SU-DHL-6 (cell line): ENCODE measurements around the gene KIF3C.
"Not testable (repeated sequence)": the region's sequence is repeated elsewhere in the genome, so short reads cannot be mapped to it uniquely, and the experiment has no call there.

Experiments used
- H2AFZ ChIP-seq: fragments of 200-600 bp; sonication (generic); 2 replicates; pipeline ENCODE4 v1.6.1; 2014; ENCODE audit warnings: low read depth, mild to moderate bottlenecking, moderate library complexity, mixed read lengths, antibody characterized with exemption, low read length; ENCODE audit not compliant: severe bottlenecking
- H3F3A ChIP-seq: fragments of 200-600 bp; shearing (Covaris generic); 2 replicates; pipeline ENCODE4 v1.6.0; 2016; ENCODE audit warnings: antibody characterized with exemption, mild to moderate bottlenecking; ENCODE audit not compliant: insufficient read depth
- H3K27ac ChIP-seq: fragments of 200-600 bp; sonication (generic); 2 replicates; pipeline ENCODE4 v1.5.1; 2016; ENCODE audit warnings: low read depth, mild to moderate bottlenecking, low read length, moderate library complexity, mixed read lengths
- H3K27me3 ChIP-seq: fragments of 200-600 bp; sonication (generic), shearing (Covaris generic); 2 replicates; pipeline ENCODE4 v1.6.0; 2014; ENCODE audit warnings: mild to moderate bottlenecking, low read length
- H3K36me3 ChIP-seq: fragments of 200-600 bp; sonication (generic); 2 replicates; pipeline ENCODE4 v1.6.1; 2014; ENCODE audit warnings: mild to moderate bottlenecking, low read length, mixed read lengths
- H3K4me2 ChIP-seq: fragments of 300-600, 200-600 bp; shearing (Covaris generic), sonication (generic); 2 replicates; pipeline ENCODE4 v1.6.0; 2014; ENCODE audit warnings: low read length, low read depth, mild to moderate bottlenecking; ENCODE audit not compliant: poor library complexity, severe bottlenecking
- H3K4me3 ChIP-seq: fragments of 200-600 bp; sonication (generic); 2 replicates; pipeline ENCODE4 v1.5.1; 2014; ENCODE audit warnings: antibody characterized with exemption, low read length, mild to moderate bottlenecking, mixed read lengths; ENCODE audit not compliant: insufficient read depth, poor library complexity, severe bottlenecking
- H3K79me2 ChIP-seq: fragments of 200-600 bp; sonication (generic); 2 replicates; pipeline ENCODE4 v1.6.1; 2014; ENCODE audit warnings: mild to moderate bottlenecking, low read length, moderate library complexity; ENCODE audit not compliant: insufficient read depth
- H3K9ac ChIP-seq: fragments of 200-600 bp; sonication (generic); 2 replicates; pipeline ENCODE4 v1.7.0; 2014; ENCODE audit warnings: mild to moderate bottlenecking, low read length
- H3K9me2 ChIP-seq: fragments of 200-600 bp; sonication (generic); replicated peaks from 2 replicates; pipeline ENCODE4 v1.6.1; 2014; ENCODE audit warnings: low read length; ENCODE audit not compliant: insufficient read depth
- H3K9me3 ChIP-seq: fragments of 200-600 bp; sonication (generic); 2 replicates; pipeline ENCODE4 v1.6.1; 2014; ENCODE audit warnings: low read length, mixed read lengths; ENCODE audit not compliant: insufficient read depth
- H4K20me1 ChIP-seq: fragments of 200-600 bp; sonication (generic); 2 replicates; pipeline ENCODE4 v1.6.1; 2014; ENCODE audit warnings: low read depth, mild to moderate bottlenecking, antibody characterized with exemption, low read length, moderate library complexity, mixed read lengths
- EZH2phosphoT487 ChIP-seq: fragments of 200-600 bp; sonication (generic), shearing (Covaris generic); conservative IDR thresholded peaks from 2 replicates; pipeline ENCODE4 v1.6.1; 2018; ENCODE audit warnings: mild to moderate bottlenecking, antibody characterized with exemption, low read length, moderate library complexity, mixed read lengths
- TF ChIP-seq, protein P1 (sequence below): fragments of 200-600 bp; sonication (generic); IDR thresholded peaks from one replicate; pipeline ENCODE4 v1.5.1; 2017; ENCODE audit warnings: antibody characterized with exemption, mild to moderate bottlenecking, low read length, moderate library complexity; ENCODE audit not compliant: insufficient read depth, poor library complexity, severe bottlenecking

Gene KIF3C

DNA sequence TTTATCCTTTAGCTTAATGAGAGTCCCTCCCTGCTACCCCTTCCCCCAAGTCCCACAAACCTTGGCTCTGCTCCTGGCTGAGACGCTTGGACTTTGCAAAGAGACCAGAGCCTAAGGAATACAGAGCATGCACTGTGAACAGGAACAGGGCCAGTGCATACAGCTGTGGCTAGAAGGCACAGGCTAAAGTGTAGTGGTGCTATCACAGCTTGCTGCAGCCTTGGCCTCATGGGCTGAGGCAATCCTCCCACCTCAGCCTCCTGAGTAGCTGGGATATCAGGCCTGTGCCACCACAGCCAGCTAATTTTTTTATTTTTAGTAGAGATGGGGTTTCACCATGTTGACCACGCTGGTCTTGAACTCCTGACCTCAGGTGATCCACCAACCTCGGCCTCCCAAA is 64.5 kb downstream of the KIF3C start:
- Histone ChIP-seq H2AFZ (no peak overlapping the region), H3K27me3 (no peaks in the 10 kb centered on the region), H3K9ac (no peak overlapping the region), H3K9me3 (no peaks in the 10 kb centered on the region), H3K27ac (no peak overlapping the region), H3K9me2 (no peaks in the 10 kb centered on the region), H3K4me3 (no peak overlapping the region), H3K36me3 (no peaks in the 10 kb centered on the region), H3F3A (no peaks in the 10 kb centered on the region), H4K20me1 (no peaks in the 10 kb centered on the region), H3K79me2 (no peaks in the 10 kb centered on the region), H3K4me2 (no peak overlapping the region)
- TF ChIP-seq EZH2phosphoT487, result no peak
- TF ChIP-seq, protein P1, sequence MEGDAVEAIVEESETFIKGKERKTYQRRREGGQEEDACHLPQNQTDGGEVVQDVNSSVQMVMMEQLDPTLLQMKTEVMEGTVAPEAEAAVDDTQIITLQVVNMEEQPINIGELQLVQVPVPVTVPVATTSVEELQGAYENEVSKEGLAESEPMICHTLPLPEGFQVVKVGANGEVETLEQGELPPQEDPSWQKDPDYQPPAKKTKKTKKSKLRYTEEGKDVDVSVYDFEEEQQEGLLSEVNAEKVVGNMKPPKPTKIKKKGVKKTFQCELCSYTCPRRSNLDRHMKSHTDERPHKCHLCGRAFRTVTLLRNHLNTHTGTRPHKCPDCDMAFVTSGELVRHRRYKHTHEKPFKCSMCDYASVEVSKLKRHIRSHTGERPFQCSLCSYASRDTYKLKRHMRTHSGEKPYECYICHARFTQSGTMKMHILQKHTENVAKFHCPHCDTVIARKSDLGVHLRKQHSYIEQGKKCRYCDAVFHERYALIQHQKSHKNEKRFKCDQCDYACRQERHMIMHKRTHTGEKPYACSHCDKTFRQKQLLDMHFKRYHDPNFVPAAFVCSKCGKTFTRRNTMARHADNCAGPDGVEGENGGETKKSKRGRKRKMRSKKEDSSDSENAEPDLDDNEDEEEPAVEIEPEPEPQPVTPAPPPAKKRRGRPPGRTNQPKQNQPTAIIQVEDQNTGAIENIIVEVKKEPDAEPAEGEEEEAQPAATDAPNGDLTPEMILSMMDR, result no peak

DNA sequence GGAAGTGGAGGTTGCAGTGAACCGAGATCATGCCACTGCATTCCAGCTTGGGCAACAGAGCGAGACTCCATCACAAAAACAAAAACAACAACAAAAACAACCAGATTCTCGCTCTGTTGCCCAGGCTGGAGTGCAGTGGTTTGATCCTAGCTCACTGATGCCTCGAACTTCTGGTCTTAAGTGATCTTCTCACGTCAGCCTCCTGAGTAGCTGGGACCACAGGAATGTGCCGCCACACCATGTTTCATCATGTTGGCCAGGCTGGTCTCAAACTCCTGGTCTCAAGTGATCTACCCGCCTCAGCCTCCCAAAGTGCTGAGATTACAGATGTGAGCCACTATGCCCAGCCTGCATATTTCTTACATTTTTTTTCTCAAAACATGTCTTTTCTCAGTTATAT is 64.9 kb downstream of the KIF3C start:
- H3K9me2 ChIP-seq, H4K20me1 ChIP-seq, H2AFZ ChIP-seq, H3K4me3 ChIP-seq, H3K9me3 ChIP-seq, H3K9ac ChIP-seq, H3K79me2 ChIP-seq, H3K27ac ChIP-seq, H3F3A ChIP-seq, H3K4me2 ChIP-seq, H3K36me3 ChIP-seq, H3K27me3 ChIP-seq: not testable (repeated sequence)

DNA sequence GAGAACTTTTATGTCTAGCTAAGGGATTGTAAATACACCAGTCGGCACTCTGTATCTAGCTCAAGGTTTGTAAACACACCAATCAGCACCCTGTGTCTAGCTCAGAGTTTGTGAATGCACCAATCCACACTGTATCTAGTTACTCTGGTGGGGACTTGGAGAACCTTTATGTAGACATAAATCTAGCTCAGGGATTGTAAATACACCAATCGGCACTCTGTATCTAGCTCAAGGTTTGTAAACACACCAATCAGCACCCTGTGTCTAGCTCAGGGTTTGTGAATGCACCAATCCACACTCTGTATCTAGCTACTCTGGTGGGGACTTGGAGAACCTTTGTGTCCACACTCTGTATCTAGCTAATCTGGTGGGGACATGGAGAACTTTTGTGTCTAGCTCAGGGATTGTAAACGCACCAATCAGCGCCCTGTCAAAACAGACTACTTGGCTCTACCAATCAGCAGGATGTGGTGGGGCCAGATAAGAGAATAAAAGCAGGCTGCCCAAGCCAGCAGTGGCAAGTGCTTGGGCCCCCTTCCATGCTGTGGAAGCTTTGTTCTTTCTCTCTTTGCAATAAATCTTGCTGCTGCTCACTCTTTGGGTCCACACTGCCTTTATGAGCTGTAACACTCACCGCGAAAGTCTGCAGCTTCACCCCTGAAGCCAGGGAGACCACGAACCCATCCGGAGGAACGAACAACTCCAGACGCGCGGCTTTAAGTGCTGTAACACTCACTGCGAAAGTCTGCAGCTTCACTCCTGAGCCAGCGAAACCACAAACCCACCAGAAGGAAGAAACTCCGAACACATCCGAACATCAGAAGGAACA is 66.1 kb downstream of the KIF3C start:
- not testable (repeated sequence) for H2AFZ ChIP-seq, H3F3A ChIP-seq, H3K27ac ChIP-seq, H3K4me3 ChIP-seq, H3K79me2 ChIP-seq, H4K20me1 ChIP-seq, H3K9ac ChIP-seq, H3K9me2 ChIP-seq, H3K27me3 ChIP-seq, H3K9me3 ChIP-seq, H3K4me2 ChIP-seq, H3K36me3 ChIP-seq

DNA sequence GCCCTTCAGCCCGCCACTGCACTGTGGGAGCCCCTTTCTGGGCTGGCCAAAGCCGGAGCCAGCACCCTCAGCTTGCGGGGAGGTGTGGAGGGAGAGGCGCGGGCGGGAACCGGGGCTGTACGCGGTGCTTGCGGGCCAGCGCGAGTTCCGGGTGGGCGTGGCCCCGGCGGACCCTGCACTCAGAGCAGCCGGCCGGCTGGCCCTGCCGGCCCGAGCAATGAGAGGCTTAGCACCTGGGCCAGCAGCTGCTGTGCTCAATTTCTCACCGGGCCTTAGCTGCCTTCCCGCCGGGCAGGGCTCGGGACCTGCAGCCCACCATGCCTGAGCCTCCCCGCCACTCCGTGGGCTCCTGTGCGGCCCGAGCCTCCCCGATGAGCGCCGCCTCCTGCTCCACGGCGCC is 66.9 kb downstream of the KIF3C start:
- H3K79me2 ChIP-seq, H2AFZ ChIP-seq, H3K4me3 ChIP-seq, H3K9ac ChIP-seq, H3K9me3 ChIP-seq, H3K9me2 ChIP-seq, H4K20me1 ChIP-seq, H3F3A ChIP-seq, H3K27me3 ChIP-seq, H3K4me2 ChIP-seq, H3K27ac ChIP-seq, H3K36me3 ChIP-seq: not testable (repeated sequence)

DNA sequence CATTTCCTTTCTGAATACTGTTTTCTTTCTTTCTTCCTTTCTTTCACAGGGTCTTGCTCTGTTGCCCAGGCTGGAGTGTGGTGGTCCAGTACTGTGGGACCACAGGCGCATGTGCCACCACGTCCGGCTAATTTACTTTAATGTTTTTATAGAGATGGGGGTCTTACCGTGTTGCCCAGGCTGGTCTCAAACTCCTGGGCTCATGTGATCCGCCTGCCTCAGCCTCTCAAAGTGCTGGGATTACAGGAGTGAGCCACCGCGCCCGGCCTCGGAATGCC is 68.7 kb downstream of the KIF3C start:
- H3K4me3 ChIP-seq, H3K27ac ChIP-seq: not testable (repeated sequence)

More for the DNA sequence above, 68.7 kb downstream of the KIF3C start:
- not testable (repeated sequence) for H3K79me2 ChIP-seq, H2AFZ ChIP-seq, H3K36me3 ChIP-seq, H3K9me2 ChIP-seq, H3K9me3 ChIP-seq, H3K4me2 ChIP-seq, H4K20me1 ChIP-seq, H3K27me3 ChIP-seq, H3K9ac ChIP-seq, H3F3A ChIP-seq
